Breast epithelium (tissue), 4 donors: ENCODE data around the gene PRR9. TPM values are rescaled to one million over a fixed set of nuclear protein-coding genes. Genes with fewer than 3 reads are reported as not detected.

ENCODE experiments used
- DNase-seq, 2 donors: peaks; one replicate each; pipeline ENCODE4 v3.0.0-alpha.2; 2019; ENCODE audit warnings: low spot score in 2 of 2
- H3K27ac ChIP-seq, 2 donors: fragments of 200-600 bp; sonication (generic) in 1 of 2; one replicate each; pipeline ENCODE4 v1.5.1; 2016 to 2019; ENCODE audit warnings: mild to moderate bottlenecking in 1 of 2
- H3K27me3 ChIP-seq, 2 donors: fragments of 200-600 bp; sonication (generic) in 1 of 2; one replicate each; pipeline versions ENCODE4 v1.5.1 to v1.6.0; 2017 to 2019; ENCODE audit warnings: control low read depth in 1 of 2, mild to moderate bottlenecking in 1 of 2
- H3K36me3 ChIP-seq: fragments of 200-600 bp; one replicate; pipeline ENCODE4 v1.5.1; 2019
- H3K4me1 ChIP-seq, 2 donors: fragments of 200-600 bp; sonication (generic); one replicate each; pipeline ENCODE4 v1.5.1; 2016 to 2019; ENCODE audit warnings: control low read depth in 1 of 2
- H3K4me3 ChIP-seq, 3 donors: fragments of 200-600 bp; sonication (generic); 1 replicate in 2 of 3; 2 replicates in 1 of 3; pipeline ENCODE4 v1.5.1; 2016 to 2019; ENCODE audit warnings: mild to moderate bottlenecking in 3 of 3, moderate library complexity in 2 of 3
- H3K9me3 ChIP-seq, 2 donors: fragments of 200-600 bp; sonication (generic) in 1 of 2; one replicate each; pipeline ENCODE4 v1.5.1; 2016 to 2019; ENCODE audit warnings: control low read depth in 1 of 2
- POLR2A ChIP-seq: fragments of 450-650 bp; IDR thresholded peaks from one replicate; pipeline ENCODE4 v1.6.1; 2016; ENCODE audit warnings: antibody characterized with exemption, mild to moderate bottlenecking, moderate library complexity
- POLR2AphosphoS5 ChIP-seq, 3 donors: sonication (generic); formaldehyde crosslinking; IDR thresholded peaks; one replicate each; pipeline ENCODE4 v1.6.1; 2017; ENCODE audit warnings: antibody characterized with exemption in 3 of 3
- intact Hi-C: fragments of 100-400 bp; cut with DNase I; formaldehyde crosslinking; loops from one replicate; pipeline ENCODE4 v1.15.1; 2023; ENCODE audit warnings: low total_unique reads
- total RNA-seq, 3 donors: library from RNA; depleted of rRNA; stranded (reverse); fragments of >200 nt; gene quantifications; one replicate each; pipeline ENCODE4 v1.1.0, GENCODE V29; 2016
- TF ChIP-seq, protein P1 (sequence below), 3 donors: fragments of 450-650 bp; IDR thresholded peaks; one replicate each; pipeline ENCODE4 v1.5.1; 2016 to 2017; ENCODE audit warnings: antibody characterized with exemption in 3 of 3, mild to moderate bottlenecking in 3 of 3, moderate library complexity in 3 of 3

Gene PRR9
- total RNA-seq, 3 donors from 2014 or later: not detected

DNA sequence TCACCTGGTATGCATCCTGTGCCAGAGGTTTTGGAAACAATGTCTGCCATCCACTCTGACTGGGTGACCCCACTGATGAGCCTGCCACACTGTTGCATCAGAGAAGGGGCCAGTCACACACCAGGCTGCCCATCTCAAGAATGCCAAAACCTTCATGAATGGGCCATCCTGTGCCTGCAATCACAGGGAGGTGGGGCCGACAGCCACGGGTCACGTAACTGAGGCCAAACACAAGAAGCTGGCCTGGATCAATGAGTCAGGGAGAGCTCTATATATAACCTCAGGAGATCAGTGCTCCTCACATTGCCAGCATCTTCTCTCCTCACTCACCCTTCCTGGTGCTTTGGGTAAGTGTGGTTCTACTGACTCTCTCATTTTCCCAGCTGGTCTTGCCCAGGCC lies 42.0 kb downstream of the PRR9 start, which contains the start of gene LORICRIN:
Gene LORICRIN (plus strand): TSS at position 301 of the 400 bp plus-strand sequence. CDS start 1,263 bp downstream, outside the sequence.
- no peak within 1 kb of the TSS for H3K4me3 ChIP-seq
- no peaks in the 10 kb centered on the region for H3K36me3 ChIP-seq
- no peak for DNase-seq
- H3K9me3 ChIP-seq: no peaks in the 10 kb centered on the region
- no peak within 1 kb of the TSS for H3K27ac ChIP-seq
- H3K4me1 ChIP-seq: no peaks in the 10 kb centered on the region
- H3K27me3 ChIP-seq: peaks cover 0 to 25% of the 10 kb centered on the region in 2 donors
- TF ChIP-seq POLR2A (no peak), POLR2AphosphoS5 (IDR thresholded peaks at IDR 0.05) (no peak)
- TF ChIP-seq, protein P1, sequence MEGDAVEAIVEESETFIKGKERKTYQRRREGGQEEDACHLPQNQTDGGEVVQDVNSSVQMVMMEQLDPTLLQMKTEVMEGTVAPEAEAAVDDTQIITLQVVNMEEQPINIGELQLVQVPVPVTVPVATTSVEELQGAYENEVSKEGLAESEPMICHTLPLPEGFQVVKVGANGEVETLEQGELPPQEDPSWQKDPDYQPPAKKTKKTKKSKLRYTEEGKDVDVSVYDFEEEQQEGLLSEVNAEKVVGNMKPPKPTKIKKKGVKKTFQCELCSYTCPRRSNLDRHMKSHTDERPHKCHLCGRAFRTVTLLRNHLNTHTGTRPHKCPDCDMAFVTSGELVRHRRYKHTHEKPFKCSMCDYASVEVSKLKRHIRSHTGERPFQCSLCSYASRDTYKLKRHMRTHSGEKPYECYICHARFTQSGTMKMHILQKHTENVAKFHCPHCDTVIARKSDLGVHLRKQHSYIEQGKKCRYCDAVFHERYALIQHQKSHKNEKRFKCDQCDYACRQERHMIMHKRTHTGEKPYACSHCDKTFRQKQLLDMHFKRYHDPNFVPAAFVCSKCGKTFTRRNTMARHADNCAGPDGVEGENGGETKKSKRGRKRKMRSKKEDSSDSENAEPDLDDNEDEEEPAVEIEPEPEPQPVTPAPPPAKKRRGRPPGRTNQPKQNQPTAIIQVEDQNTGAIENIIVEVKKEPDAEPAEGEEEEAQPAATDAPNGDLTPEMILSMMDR (IDR thresholded peaks at IDR 0.05): no peak
- intact Hi-C loops: no loop called here

DNA sequence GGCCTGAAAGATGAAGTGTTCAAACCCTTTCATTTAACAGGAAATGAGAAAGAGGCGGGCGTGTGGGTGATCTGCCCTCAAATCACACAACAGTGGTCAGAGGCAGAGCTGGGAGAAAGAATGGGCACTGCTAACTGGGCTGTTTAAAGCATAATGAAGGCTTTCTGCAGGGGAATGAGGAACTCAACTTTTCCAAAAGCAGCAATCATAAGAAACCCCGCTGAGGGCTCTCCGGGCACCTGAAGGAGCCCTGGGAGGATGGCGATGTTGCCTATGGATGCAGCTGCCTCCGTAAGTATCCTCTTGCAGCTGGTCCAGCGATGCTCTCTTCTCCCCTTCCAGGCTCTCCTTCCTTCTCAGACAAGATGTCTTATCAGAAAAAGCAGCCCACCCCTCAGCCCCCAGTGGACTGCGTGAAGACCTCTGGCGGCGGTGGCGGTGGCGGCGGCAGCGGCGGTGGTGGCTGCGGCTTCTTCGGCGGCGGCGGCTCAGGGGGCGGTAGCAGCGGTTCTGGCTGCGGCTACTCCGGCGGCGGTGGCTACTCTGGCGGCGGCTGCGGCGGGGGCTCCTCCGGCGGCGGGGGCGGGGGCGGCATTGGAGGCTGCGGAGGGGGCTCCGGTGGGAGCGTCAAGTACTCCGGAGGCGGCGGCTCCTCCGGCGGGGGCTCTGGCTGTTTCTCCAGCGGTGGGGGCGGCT lies 43.3 kb downstream of the PRR9 start:
- TF ChIP-seq POLR2A: no peak
- no peak for TF ChIP-seq POLR2AphosphoS5 (IDR thresholded peaks at IDR 0.05)
- TF ChIP-seq, protein P1 (IDR thresholded peaks at IDR 0.05): no peak
- H3K27ac ChIP-seq: peak overlapping the region in 1 of 2 donors; percentile 38
- no peak for DNase-seq

DNA sequence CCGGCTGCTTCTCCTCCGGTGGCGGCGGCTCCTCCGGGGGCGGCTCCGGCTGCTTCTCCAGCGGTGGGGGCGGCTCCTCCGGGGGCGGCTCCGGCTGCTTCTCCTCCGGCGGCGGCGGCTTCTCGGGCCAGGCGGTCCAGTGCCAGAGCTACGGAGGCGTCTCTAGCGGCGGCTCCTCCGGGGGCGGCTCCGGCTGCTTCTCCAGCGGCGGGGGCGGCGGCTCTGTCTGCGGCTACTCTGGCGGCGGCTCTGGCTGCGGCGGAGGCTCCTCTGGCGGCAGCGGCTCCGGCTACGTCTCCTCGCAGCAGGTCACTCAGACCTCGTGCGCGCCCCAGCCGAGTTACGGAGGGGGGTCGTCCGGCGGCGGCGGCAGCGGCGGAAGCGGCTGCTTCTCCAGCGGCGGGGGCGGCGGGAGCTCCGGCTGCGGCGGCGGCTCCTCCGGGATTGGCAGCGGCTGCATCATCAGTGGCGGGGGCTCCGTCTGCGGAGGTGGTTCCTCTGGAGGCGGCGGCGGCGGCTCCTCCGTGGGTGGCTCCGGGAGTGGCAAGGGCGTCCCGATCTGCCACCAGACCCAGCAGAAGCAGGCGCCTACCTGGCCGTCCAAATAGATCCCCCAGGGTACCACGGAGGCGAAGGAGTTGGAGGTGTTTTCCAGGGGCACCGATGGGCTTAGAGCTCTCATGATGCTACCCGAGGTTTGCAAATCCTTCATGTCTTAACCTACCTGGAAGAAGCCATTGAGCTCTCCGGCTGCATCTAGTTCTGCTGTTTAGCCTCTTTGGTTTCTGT lies 44.1 kb downstream of the PRR9 start:
- intact Hi-C loops: no loop called here
- Histone ChIP-seq H3K36me3 (no peaks in the 10 kb centered on the region), H3K9me3 (no peaks in the 10 kb centered on the region), H3K4me3 (peak overlapping the region; percentile 46 to 66 (median 55)), H3K27me3 (peaks cover 0 to 27% of the 10 kb centered on the region in 2 donors), H3K27ac (peak overlapping the region in 1 of 2 donors; percentile 38), H3K4me1 (no peaks in the 10 kb centered on the region)
- TF ChIP-seq POLR2A (no peak), POLR2AphosphoS5 (IDR thresholded peaks at IDR 0.05) (no peak)
- TF ChIP-seq, protein P1 (IDR thresholded peaks at IDR 0.05): no peak
- DNase-seq: no peak

More for the DNA sequence above, 43.3 kb downstream of the PRR9 start:
- H3K27me3 ChIP-seq: peaks cover 0 to 25% of the 10 kb centered on the region in 2 donors
- intact Hi-C loops: no loop called here
- no peaks in the 10 kb centered on the region for H3K9me3 ChIP-seq
- H3K4me3 ChIP-seq: peak overlapping the region; percentile 46 to 66 (median 55)
- no peaks in the 10 kb centered on the region for H3K36me3 ChIP-seq
- no peaks in the 10 kb centered on the region for H3K4me1 ChIP-seq

DNA sequence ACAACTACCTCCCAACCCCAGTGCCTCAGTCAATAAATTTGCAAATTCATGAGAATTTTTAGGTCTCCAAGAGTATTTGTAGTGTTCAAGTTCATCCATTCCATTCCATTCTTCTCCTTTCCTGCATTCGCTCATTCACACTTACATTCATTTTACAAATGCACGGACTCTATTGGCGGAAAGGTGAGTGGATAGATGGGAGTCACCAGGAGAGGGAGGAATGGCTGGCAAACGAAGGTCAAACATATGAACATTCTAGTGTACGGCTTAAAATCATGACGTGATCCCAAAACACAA lies 44.6 kb downstream of the PRR9 start:
- no peak for DNase-seq
- Histone ChIP-seq H3K4me3 (peak overlapping the region in 2 of 3 donors; percentile 55 to 66), H3K4me1 (no peaks in the 10 kb centered on the region), H3K9me3 (no peaks in the 10 kb centered on the region), H3K27me3 (peaks cover 0 to 32% of the 10 kb centered on the region in 2 donors), H3K36me3 (no peaks in the 10 kb centered on the region), H3K27ac (no peak overlapping the region)
- TF ChIP-seq, protein P1 (IDR thresholded peaks at IDR 0.05): no peak
- TF ChIP-seq POLR2AphosphoS5 (IDR thresholded peaks at IDR 0.05) (no peak), POLR2A (no peak)
- intact Hi-C loops: no loop called here
